Measurements from ENCODE around the gene MYL10.
"Not testable (repeated sequence)": the region's sequence is repeated elsewhere in the genome, so short reads cannot be mapped to it uniquely, and the experiment has no call there.

MYL10 gene

GRCh38 chr7:101644879-101645278, 15.8 kb upstream of the MYL10 start:
- TF ChIP-seq CTCF (IDR thresholded peaks at IDR 0.05; ENCODE audit: low read length, missing control alignments), result no peak
- H3K4me3 ChIP-seq (replicated peaks; ENCODE audit: low read depth, low read length), result no peak overlapping the region
- no peak for DNase-seq (ENCODE audit: low read depth)

- not testable (repeated sequence) for H3K4me3 ChIP-seq (replicated peaks; ENCODE audit: low read depth, low read length); DNase-seq (ENCODE audit: low read depth)
These were observed 10.0 kb upstream of the MYL10 start for GRCh38 chr7:101639127-101639526.

- H3K4me3 ChIP-seq (replicated peaks; ENCODE audit: low read depth, low read length), result no peak overlapping the region
- no peak for DNase-seq (ENCODE audit: low read depth)
- no peak for TF ChIP-seq CTCF (IDR thresholded peaks at IDR 0.05; ENCODE audit: low read length, missing control alignments)
These were observed 7.9 kb upstream of the MYL10 start for GRCh38 chr7:101636822-101637623.

- no peak overlapping the region for H3K4me3 ChIP-seq (replicated peaks; ENCODE audit: low read depth, low read length)
- no peak for TF ChIP-seq CTCF (IDR thresholded peaks at IDR 0.05; ENCODE audit: low read length, missing control alignments)
- DNase-seq (ENCODE audit: low read depth), result no peak
These were observed 6.4 kb upstream of the MYL10 start for GRCh38 chr7:101635484-101635883.

GRCh38 chr7:101634196-101634717, 5.2 kb upstream of the MYL10 start:
- TF ChIP-seq CTCF (IDR thresholded peaks at IDR 0.05; ENCODE audit: low read length, missing control alignments), result no peak
- no peak for DNase-seq (ENCODE audit: low read depth)
- no peak overlapping the region for H3K4me3 ChIP-seq (replicated peaks; ENCODE audit: low read depth, low read length)

GRCh38 chr7:101633511-101633910, 4.4 kb upstream of the MYL10 start:
- DNase-seq (ENCODE audit: low read depth), result no peak
- no peak overlapping the region for H3K4me3 ChIP-seq (replicated peaks; ENCODE audit: low read depth, low read length)
- TF ChIP-seq CTCF (IDR thresholded peaks at IDR 0.05; ENCODE audit: low read length, missing control alignments), result no peak

- H3K4me3 ChIP-seq (replicated peaks; ENCODE audit: low read depth, low read length), result no peak overlapping the region
- DNase-seq (ENCODE audit: low read depth), result no peak
- TF ChIP-seq CTCF (IDR thresholded peaks at IDR 0.05; ENCODE audit: low read length, missing control alignments), result no peak
These were observed 3.5 kb upstream of the MYL10 start for GRCh38 chr7:101632641-101633040.
